OCI-LY7 (cell line): ENCODE results near the gene ADM2. TPM values are rescaled to one million over a fixed set of nuclear protein-coding genes. Genes with fewer than 3 reads are reported as not detected.

Experiments
- BruUV-seq: library from RNA; stranded (reverse); fragments of 400-500 nt; replicated peaks from 2 replicates; lab custom pipeline; 2021; lab: Mats Ljungman, UMichigan
- CTCF ChIA-PET: fragments of 300-600 bp; sonication (Branson Sonifier 250); formaldehyde crosslinking; loops from one replicate; lab custom pipeline; 2022; ENCODE audit warnings: antibody characterized with exemption; ENCODE audit not compliant: unreplicated experiment; lab: Charles Lee
- POLR2A ChIA-PET: fragments of 300-600 bp; sonication (Branson Sonifier 250); formaldehyde crosslinking; loops from one replicate; lab custom pipeline; 2022; ENCODE audit warnings: antibody characterized with exemption; lab: Charles Lee
- DNase-seq: peaks from one replicate; pipeline ENCODE4 v3.0.0-alpha.2; 2015; ENCODE audit warnings: low spot score
- H2AFZ ChIP-seq: fragments of 200-600 bp; sonication (generic), shearing (Covaris generic); 2 replicates; pipeline ENCODE4 v1.6.1; 2014; ENCODE audit warnings: mild to moderate bottlenecking, antibody characterized with exemption, low read length, moderate library complexity
- H3K27ac ChIP-seq: fragments of 200-600 bp; sonication (generic); 2 replicates; pipeline ENCODE4 v1.5.1; 2014; ENCODE audit warnings: mixed run types, low read depth, mild to moderate bottlenecking, moderate library complexity, low read length, inconsistent platforms; ENCODE audit not compliant: poor library complexity, severe bottlenecking
- H3K36me3 ChIP-seq: fragments of 200-600 bp; sonication (generic); 2 replicates; pipeline ENCODE4 v1.6.1; 2014; ENCODE audit warnings: mild to moderate bottlenecking, antibody characterized with exemption, low read length, moderate library complexity, mixed read lengths; ENCODE audit not compliant: insufficient read depth
- H3K4me1 ChIP-seq: fragments of 200-600 bp; sonication (generic); 2 replicates; pipeline ENCODE4 v1.5.1; 2014; ENCODE audit warnings: mild to moderate bottlenecking, low read length; ENCODE audit not compliant: insufficient read depth, poor library complexity, severe bottlenecking
- H3K4me2 ChIP-seq: fragments of 200-600 bp; sonication (generic); 2 replicates; pipeline ENCODE4 v1.6.1; 2014; ENCODE audit warnings: mild to moderate bottlenecking, low read length
- H3K4me3 ChIP-seq: fragments of 200-600 bp; sonication (generic); 2 replicates; pipeline ENCODE4 v1.5.1; 2014; ENCODE audit warnings: mild to moderate bottlenecking, low read depth, low read length; ENCODE audit not compliant: poor library complexity, severe bottlenecking
- H3K79me2 ChIP-seq: fragments of 200-600 bp; sonication (generic); 2 replicates; pipeline ENCODE4 v1.6.1; 2016; ENCODE audit warnings: low read depth, mild to moderate bottlenecking, low read length, moderate library complexity, mixed read lengths; ENCODE audit not compliant: insufficient read depth
- H3K9me2 ChIP-seq: fragments of 200-600 bp; sonication (generic); 2 replicates; pipeline ENCODE4 v1.6.1; 2016; ENCODE audit warnings: mild to moderate bottlenecking, low read length, mixed read lengths; ENCODE audit not compliant: insufficient read depth
- H3K9me3 ChIP-seq: fragments of 200-600 bp; sonication (generic); 2 replicates; pipeline ENCODE4 v1.6.1; 2014; ENCODE audit warnings: mild to moderate bottlenecking, mixed run types, low read length, mixed read lengths
- H4K20me1 ChIP-seq: fragments of 200-600 bp; sonication (generic); 2 replicates; pipeline ENCODE4 v1.6.1; 2014; ENCODE audit warnings: mild to moderate bottlenecking, antibody characterized with exemption, low read length, moderate library complexity, mixed read lengths; ENCODE audit not compliant: insufficient read depth
- EZH2phosphoT487 ChIP-seq: fragments of 200-600 bp; sonication (generic); IDR thresholded peaks from 2 replicates; pipeline ENCODE4 v1.6.1; 2018; ENCODE audit warnings: low read depth, borderline replicate concordance, mild to moderate bottlenecking, mixed run types, antibody characterized with exemption, low read length, moderate library complexity, mixed read lengths
- intact Hi-C: fragments of 100-400 bp; cut with micrococcal nuclease; formaldehyde crosslinking; loops from one replicate; pipeline ENCODE4 v1.10.0; 2022; ENCODE audit not compliant: unreplicated experiment
- total RNA-seq, 2 experiments: library from RNA; depleted of rRNA in 1 of 2; stranded (reverse); fragments of >200 nt in 1 of 2; shearing (Covaris generic) in 1 of 2; gene quantifications; 2 replicates each; pipeline ENCODE4 v1.2.3, GENCODE V29; 2014 to 2022
- TF ChIP-seq, protein P1 (sequence below): fragments of 200-600 bp; sonication (generic); conservative IDR thresholded peaks from 2 replicates; pipeline ENCODE4 v1.5.1; 2014; ENCODE audit warnings: mild to moderate bottlenecking, antibody characterized with exemption, low read length, moderate library complexity, mixed read lengths

Gene ADM2
- total RNA-seq, 2 experiments from 2014 or later: 4.3 to 7.9 TPM

DNA sequence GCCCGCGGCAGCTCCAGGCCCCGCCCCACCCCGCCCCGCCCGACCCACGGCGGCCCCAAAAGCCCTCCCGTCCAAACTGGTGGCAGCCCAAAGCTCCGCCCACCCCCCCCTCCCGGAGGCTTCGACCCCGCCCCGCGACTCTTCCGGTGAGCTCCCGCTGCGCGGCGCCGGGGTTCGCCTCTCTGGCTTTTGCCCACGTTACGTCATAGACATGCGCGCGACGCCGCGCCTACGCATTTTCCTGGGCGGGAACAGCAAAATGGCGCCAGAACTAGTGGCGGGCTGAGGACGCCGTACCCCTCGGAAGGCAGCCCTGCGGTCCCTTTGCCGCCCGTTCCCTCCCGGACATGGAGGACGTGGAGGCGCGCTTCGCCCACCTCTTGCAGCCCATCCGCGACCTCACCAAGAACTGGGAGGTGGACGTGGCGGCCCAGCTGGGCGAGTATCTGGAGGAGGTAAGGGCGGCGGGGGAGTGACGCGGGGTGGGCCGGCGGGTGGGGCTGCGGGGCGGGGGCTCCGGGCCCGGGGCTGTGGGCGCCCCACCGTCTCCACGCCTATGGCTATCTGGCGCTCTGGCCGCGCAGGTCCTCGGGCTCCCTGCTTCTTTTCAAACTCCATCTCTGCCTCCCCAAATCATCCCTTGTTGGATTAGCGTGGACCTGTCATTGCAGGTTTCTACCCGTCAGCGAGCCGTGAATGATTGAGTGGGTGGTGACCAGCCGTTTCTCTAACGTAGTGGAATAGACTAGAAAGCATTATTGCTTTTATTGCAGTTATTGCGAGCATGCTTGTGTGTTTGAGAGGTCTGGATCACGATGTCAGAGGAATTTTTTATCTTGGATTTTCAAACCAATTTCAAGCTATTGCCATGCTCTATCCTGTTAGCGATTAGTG, 26.9 kb downstream of the ADM2 start, which contains the start of gene NCAPH2:
Gene NCAPH2, plus strand, starts transcription at position 234 of the 894 bp plus-strand sequence. Its CDS starts 114 bp downstream, at position 348.
- intact Hi-C loops: loop anchor here (1.0 to 10.0 kb wide), 5 partner anchors 17 to 263 kb away; partner anchors contain the start of genes CHKB, MAPK11, SBF1 and SCO2
- POLR2A ChIA-PET: interaction anchor here (0.6 to 3.7 kb wide), 10 partner anchors 14 to 322 kb away, joined by 3 to 33 read pairs (median 4); partner anchors contain the start of gene SCO2
- peak within 1 kb of the TSS; percentile 100 for H3K4me3 ChIP-seq
- no peaks in the 10 kb centered on the region for H3K9me2 ChIP-seq
- BruUV-seq: no TSS peak
- CTCF ChIA-PET: interaction anchor here (0.6 to 2.3 kb wide), 6 partner anchors 17 to 248 kb away, joined by 3 to 9 read pairs (median 4); partner anchors contain the start of gene SCO2
- H3K9me3 ChIP-seq: no peaks in the 10 kb centered on the region
- DNase-seq: peak; percentile 99
- H3K4me1 ChIP-seq: peaks cover 27% of the 10 kb centered on the region
- H4K20me1 ChIP-seq: peaks cover 4% of the 10 kb centered on the region; the same call in 1 of the 2 replicates
- peaks cover 53% of the 10 kb centered on the region for H3K79me2 ChIP-seq
- H3K4me2 ChIP-seq: peak within 1 kb of the TSS; percentile 97
- TF ChIP-seq, protein P1, sequence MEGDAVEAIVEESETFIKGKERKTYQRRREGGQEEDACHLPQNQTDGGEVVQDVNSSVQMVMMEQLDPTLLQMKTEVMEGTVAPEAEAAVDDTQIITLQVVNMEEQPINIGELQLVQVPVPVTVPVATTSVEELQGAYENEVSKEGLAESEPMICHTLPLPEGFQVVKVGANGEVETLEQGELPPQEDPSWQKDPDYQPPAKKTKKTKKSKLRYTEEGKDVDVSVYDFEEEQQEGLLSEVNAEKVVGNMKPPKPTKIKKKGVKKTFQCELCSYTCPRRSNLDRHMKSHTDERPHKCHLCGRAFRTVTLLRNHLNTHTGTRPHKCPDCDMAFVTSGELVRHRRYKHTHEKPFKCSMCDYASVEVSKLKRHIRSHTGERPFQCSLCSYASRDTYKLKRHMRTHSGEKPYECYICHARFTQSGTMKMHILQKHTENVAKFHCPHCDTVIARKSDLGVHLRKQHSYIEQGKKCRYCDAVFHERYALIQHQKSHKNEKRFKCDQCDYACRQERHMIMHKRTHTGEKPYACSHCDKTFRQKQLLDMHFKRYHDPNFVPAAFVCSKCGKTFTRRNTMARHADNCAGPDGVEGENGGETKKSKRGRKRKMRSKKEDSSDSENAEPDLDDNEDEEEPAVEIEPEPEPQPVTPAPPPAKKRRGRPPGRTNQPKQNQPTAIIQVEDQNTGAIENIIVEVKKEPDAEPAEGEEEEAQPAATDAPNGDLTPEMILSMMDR: no peak
- no peak for TF ChIP-seq EZH2phosphoT487
- peak within 1 kb of the TSS; percentile 84 for H2AFZ ChIP-seq
- peak within 1 kb of the TSS; percentile 59 for H3K27ac ChIP-seq
- H3K36me3 ChIP-seq: peaks cover 38% of the 10 kb centered on the region

DNA sequence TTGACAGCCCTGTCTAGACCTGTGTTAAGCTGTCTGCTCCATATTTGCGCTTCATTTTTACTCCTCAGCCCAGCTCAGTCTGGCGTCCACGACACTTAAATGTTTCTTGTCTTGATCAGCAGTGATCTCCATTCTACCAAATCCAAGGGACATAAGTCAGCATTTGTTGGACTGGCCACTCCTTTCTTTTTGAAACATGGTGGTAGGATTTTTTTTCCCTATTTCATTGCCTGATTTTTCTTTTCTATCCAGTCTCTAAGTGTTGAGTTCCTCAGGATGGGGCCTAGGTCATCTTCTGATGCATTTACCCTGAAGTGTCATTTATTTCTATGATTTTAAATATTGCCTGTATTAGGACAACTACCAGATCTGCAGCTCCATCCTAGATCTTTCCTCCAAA, 27.6 kb downstream of the ADM2 start:
- POLR2A ChIA-PET: interaction anchor here (0.5 to 3.7 kb wide), 6 partner anchors 16 to 82 kb away, joined by 3 to 33 read pairs (median 4); partner anchors contain the start of gene SCO2

More for the DNA sequence above, 27.6 kb downstream of the ADM2 start:
- H3K4me2 ChIP-seq: peak overlapping the region; percentile 97
- TF ChIP-seq, protein P1: no peak
- no peak for TF ChIP-seq EZH2phosphoT487
- no peaks in the 10 kb centered on the region for H3K9me2 ChIP-seq
- H4K20me1 ChIP-seq: peaks cover 4% of the 10 kb centered on the region; the same call in 1 of the 2 replicates
- intact Hi-C loops: loop anchor here (1.0 to 10.0 kb wide), 4 partner anchors 16 to 264 kb away; partner anchors contain the start of genes CHKB, MAPK11, SCO2 and TUBGCP6
- H3K4me1 ChIP-seq: peaks cover 27% of the 10 kb centered on the region
- CTCF ChIA-PET: interaction anchor here (0.9 to 2.3 kb wide), 2 partner anchors 17 to 20 kb away, joined by 5 to 9 read pairs; partner anchors contain the start of gene SCO2
- H2AFZ ChIP-seq: no peak overlapping the region
- no peak for DNase-seq
- no peaks in the 10 kb centered on the region for H3K9me3 ChIP-seq
- TSS peak; percentile 82 for BruUV-seq
- peaks cover 40% of the 10 kb centered on the region for H3K36me3 ChIP-seq
- H3K4me3 ChIP-seq: peak overlapping the region; percentile 94
- H3K79me2 ChIP-seq: peaks cover 59% of the 10 kb centered on the region
- peak overlapping the region; percentile 59 for H3K27ac ChIP-seq
